GM19025 (cell line): Measurements from ENCODE around the gene OVOL2.

Experiments
- ATAC-seq: cut with Tn5 transposase; IDR thresholded peaks from one replicate; pipeline ENCODE4 v1.9.1; 2021; ENCODE audit warnings: mild to moderate bottlenecking, low read depth, moderate library complexity; ENCODE audit not compliant: unreplicated experiment

OVOL2 gene

GRCh38 chr20:18018100-18018499 is 39.6 kb downstream of the OVOL2 start:
- no peak for ATAC-seq

GRCh38 chr20:18016772-18017171 is 40.9 kb downstream of the OVOL2 start:
- ATAC-seq = no peak

- ATAC-seq = no peak
Observed at GRCh38 chr20:18014411-18014810, 43.3 kb downstream of the OVOL2 start.

- no peak for ATAC-seq
Observed at GRCh38 chr20:18012901-18013300, 44.8 kb downstream of the OVOL2 start.

- no peak for ATAC-seq
Observed at GRCh38 chr20:18011951-18012645, 45.6 kb downstream of the OVOL2 start.

GRCh38 chr20:18011482-18011881 is 46.2 kb downstream of the OVOL2 start:
- no peak for ATAC-seq

GRCh38 chr20:18009116-18009515 is 48.6 kb downstream of the OVOL2 start:
- no peak for ATAC-seq

DNA sequence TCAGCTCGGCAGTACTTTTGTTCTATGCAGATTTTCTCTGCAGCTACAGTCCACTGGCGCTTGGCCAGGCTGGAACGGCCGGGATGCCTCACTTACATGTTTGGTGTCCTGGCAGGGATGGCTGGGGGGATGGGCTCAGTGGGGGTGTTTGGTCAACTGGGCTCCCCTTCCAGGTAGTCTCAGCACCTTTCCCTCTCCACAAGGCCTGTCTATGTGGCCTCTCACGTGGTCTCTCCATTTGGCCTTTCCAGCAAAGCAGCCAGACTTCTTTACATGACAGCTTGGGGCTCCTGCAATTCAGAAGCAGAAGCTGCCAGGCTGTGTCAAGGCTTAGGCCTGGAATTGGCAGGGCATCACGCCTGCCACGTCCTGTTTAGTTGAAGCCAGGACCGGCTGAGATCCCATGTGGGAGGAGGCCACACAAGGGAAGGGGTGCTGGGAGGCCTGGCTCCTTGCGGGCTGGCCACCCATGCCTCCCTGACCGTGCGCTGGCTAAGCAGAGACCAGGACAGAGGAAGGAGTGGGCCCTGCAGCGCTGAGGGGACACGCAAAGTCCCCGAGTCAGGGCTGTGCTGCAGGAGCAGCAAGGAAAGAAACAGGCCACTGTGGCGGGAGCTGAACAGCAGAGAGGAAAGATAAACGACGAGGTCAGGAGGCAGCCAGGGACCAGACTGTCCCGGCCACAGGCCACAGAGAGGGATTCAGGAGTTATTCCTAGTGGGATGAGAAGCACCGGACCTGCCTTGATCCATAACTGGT is 50.0 kb downstream of the OVOL2 start:
- ATAC-seq = no peak

DNA sequence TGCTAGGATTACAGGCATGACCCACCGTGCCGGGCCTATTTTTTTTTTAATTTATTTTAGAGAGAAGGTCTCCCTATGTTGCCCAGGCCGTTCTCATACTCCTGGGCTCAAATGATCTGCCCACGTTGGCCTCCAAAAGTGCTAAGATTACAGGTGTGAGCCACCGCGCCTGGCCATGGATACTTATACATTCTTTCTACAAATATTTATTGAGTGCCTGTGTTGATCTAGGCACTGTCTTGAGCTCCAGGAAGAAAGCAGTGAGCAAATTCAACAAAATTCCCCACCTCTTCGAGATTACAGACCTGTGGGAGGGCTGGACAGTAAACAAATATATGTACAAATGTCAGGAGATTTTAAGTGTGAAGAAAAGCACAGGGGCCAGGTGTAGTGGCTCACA is 51.0 kb downstream of the OVOL2 start:
- ATAC-seq = no peak

DNA sequence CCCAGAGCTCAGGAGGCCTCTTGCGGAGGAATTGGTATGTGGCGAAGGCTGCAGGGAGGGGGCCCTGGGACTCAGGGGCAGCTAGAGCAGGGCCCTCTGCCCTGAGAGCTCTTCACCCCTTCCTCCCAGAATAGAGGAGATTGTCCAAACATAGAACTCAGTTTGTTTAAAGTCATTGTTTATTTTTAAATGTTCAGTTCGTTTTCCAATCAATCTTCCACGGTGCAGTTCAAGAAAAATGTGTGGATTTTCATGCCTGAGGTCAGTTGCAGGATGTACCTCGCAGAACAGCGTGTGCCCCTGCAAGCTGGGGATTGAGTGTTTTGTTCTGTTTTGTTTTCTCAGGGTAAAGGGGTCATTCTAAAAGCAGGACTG is 51.7 kb downstream of the OVOL2 start:
- ATAC-seq = no peak

DNA sequence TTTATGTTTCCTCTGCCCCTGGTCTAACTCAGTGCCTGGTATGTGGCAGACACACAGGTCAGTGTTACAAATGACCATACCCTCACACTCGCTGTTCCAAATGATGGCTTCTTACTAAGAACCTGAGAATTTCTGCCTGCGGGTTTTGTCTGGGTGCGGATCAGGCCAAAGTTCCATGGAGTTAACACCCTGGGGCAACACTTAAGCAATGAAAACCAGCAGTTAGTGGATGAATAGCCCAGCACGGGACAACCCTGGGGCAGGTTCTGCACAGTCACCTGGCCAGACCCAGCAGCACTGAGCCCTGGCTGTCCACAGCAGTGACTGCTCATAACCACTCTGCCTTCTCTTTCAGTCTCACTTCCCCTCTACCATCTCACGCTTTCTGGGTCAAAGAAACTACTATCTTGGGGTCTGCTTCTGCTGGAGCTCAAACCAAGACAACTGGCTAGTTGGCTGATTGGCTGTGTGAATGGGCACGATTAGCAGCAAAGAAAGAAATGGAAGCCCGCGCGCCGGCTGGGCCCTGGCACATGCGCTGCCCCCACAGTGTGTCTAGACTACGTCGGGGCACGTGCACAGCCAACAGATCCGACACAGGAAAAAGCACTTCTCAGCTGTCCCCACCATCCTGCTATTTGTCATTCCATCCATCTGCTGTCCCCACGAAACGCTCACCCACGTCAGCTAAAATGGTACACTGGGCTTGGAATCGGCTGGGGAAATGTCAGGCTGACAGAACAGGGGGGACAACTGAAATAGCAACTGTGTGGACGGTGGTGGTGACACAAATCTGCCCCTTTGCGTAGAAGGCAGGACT is 52.3 kb downstream of the OVOL2 start:
- peak; percentile 97 for ATAC-seq

DNA sequence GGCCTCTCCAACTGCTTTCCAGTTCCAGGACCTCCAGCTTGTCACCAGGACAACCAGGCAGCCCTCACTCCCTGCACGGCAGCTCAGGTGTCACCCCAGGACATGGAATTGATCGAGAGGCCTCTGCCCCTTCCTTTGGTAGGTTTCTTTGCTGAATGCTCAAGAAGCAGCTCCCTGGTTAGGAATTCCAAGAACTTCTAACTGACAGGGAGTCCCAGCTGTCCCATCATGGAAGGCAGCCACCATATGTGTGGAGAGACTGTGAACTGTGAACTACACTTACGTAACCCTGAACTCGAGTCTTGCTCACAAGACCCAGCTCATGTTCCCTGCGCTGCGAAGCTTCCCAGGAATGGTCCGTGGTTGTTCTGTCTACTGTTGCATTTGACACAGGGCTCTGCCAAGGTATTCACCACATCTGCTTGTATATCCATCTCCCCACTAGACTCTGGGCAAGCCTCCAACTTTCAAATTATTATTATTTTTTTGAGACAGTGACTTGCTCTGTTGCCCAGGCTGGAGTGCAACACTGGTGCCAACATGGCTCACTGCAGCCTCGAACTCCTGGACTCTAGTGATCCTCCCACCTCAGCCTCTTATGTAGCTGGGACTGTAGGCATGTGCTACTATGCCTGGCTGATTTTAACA is 53.2 kb downstream of the OVOL2 start:
- no peak for ATAC-seq

DNA sequence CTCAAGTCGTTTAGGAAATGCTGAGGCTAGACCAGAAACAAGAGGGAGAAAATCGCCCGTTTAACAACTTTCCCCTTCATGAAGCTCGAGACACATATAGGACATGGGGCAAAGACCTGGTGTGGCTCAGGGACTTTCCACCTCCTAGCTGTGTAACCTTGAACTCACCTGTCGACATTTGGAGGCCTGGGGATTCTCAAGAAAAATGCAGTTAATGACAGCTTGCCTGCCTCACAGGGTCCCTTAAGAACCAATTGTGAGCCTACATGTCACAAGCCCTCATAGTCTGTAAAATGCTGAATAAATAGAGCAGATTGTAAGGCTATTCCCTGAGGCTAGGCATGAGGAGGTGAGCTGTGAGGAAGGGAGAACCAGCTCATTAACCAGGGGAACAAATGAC is 53.8 kb downstream of the OVOL2 start:
- ATAC-seq = no peak

- no peak for ATAC-seq
Observed at GRCh38 chr20:18001131-18001921, 56.4 kb downstream of the OVOL2 start.

DNA sequence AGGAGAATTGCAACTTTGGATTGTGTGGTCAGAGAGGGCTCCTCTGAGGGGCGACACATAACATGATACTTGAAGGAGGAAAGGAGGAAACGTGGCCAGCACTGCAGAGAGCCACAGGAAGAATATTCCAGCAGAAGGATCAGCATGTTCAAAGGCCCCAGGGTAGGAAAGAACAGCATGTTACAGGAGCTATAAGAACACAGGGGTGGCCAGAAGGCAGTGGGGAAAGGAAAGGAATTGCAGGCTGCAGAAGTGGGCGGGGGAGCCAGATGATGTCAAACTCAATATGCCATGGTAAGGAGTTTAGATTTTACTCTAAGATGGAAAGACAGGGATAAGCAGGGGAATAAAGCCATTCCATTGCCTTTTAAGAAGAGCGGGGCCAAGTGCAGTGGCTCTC is 58.1 kb downstream of the OVOL2 start:
- no peak for ATAC-seq

- ATAC-seq = no peak
Observed at GRCh38 chr20:17998446-17998845, 59.3 kb downstream of the OVOL2 start.

GRCh38 chr20:17995967-17996819 is 61.5 kb downstream of the OVOL2 start:
- no peak for ATAC-seq

DNA sequence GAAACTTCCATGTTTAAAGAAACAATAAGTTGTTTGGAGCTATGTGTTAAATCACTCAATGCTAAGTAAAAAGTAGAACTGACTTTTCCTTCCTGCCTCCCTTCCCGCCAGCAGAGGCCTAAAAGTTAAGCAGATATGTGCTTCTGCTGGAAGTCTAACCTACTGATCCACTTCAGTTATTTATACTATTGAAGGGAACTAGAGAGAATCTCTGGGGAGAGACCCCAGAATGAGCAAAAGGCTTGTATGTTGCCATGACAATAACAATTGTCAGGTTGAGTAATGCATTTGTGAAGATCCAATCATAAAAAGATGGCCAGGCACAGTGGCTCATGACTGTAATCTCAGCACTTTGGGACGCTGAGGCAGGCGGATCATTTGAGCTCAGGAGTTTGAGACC is 64.2 kb downstream of the OVOL2 start:
- no peak for ATAC-seq

GRCh38 chr20:17992847-17993513 is 64.7 kb downstream of the OVOL2 start:
- no peak for ATAC-seq
